IPS-15b (cell line): ENCODE measurements around the gene POLE.

Experiments used
- H3K27me3 ChIP-seq: one replicate; pipeline ENCODE4 v1.6.1; 2013; ENCODE audit warnings: low read length; ENCODE audit not compliant: control insufficient read depth, insufficient read depth
- H3K36me3 ChIP-seq: one replicate; pipeline ENCODE4 v1.6.1; 2013; ENCODE audit warnings: low read length; ENCODE audit not compliant: control insufficient read depth, insufficient read depth
- H3K4me1 ChIP-seq: one replicate; pipeline ENCODE4 v1.6.1; 2013; ENCODE audit warnings: mild to moderate bottlenecking, low read length; ENCODE audit not compliant: control insufficient read depth, insufficient read depth
- H3K4me3 ChIP-seq: one replicate; pipeline ENCODE4 v1.5.1; 2013; ENCODE audit warnings: low read depth, low read length
- H3K9ac ChIP-seq: one replicate; pipeline ENCODE4 v1.6.1; 2013; ENCODE audit warnings: low read depth, mild to moderate bottlenecking, low read length
- H3K9me3 ChIP-seq: one replicate; pipeline ENCODE4 v1.6.1; 2013; ENCODE audit warnings: mild to moderate bottlenecking, low read length; ENCODE audit not compliant: control insufficient read depth, insufficient read depth

Gene POLE

GRCh38 chr12:132641811-132642650 lies 45.1 kb downstream of the POLE start:
- Histone ChIP-seq H3K4me3 (no peak overlapping the region), H3K9me3 (no peaks in the 10 kb centered on the region), H3K27me3 (no peaks in the 10 kb centered on the region), H3K9ac (no peak overlapping the region), H3K4me1 (peaks cover 2% of the 10 kb centered on the region), H3K36me3 (peaks cover 71% of the 10 kb centered on the region)

- Histone ChIP-seq H3K4me1 (peaks cover 2% of the 10 kb centered on the region), H3K9ac (no peak overlapping the region), H3K4me3 (no peak overlapping the region), H3K36me3 (peaks cover 74% of the 10 kb centered on the region), H3K27me3 (no peaks in the 10 kb centered on the region), H3K9me3 (no peaks in the 10 kb centered on the region)
These were observed 46.2 kb downstream of the POLE start for GRCh38 chr12:132640936-132641335.

DNA sequence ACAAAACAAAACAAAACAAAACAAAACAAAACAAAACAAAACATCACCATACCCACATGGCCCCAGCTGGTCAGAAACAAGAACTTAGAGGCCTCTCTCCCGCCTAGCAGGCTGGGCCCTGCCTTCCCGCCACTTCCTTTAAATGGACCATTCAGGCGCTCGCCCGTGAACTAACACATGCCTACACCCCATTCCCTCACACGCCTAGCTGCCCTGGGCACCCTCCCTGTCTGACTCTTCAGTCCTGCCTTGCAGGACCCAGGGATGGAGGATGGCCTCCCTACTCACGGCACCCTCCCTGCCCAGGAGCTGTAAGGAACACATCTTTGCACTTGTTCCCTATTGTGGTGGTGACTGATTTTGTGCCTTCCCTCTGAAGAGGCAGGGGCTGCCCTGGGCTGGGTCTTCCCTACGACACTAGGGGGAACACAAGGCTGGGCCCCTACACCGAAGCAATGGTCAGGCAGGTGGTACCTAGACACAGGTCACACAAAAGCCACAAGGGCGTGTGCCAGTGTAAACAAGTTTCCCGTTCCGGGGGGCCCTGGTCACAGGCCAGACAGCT lies 47.1 kb downstream of the POLE start:
- H3K4me3 ChIP-seq, result no peak overlapping the region
- H3K27me3 ChIP-seq, result no peaks in the 10 kb centered on the region
- no peak overlapping the region for H3K9ac ChIP-seq
- peaks cover 2% of the 10 kb centered on the region for H3K4me1 ChIP-seq
- peaks cover 78% of the 10 kb centered on the region for H3K36me3 ChIP-seq
- H3K9me3 ChIP-seq, result no peaks in the 10 kb centered on the region

- Histone ChIP-seq H3K9ac (no peak overlapping the region), H3K4me3 (no peak overlapping the region), H3K9me3 (no peaks in the 10 kb centered on the region), H3K4me1 (peaks cover 2% of the 10 kb centered on the region), H3K36me3 (peaks cover 86% of the 10 kb centered on the region), H3K27me3 (no peaks in the 10 kb centered on the region)
These were observed 48.4 kb downstream of the POLE start for GRCh38 chr12:132638541-132639408.

DNA sequence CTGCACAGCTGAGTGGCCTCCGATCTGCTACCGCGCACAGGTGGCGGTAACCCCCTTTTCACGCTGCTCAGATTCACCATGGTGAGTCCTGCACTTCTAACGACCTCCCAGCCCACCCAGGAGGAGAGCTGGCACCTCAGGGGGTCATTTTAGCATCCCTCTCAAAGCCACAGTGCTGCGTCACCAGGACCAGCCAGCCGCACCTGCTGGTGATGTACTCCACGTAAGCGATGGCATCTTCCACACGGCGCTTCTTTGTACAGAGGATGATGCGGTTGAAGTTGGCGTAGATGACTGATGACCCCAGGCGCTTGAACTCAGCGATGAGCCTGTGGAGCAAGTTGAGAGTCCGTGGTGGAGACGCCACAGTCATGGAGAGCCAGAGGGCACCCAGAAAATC lies 49.3 kb downstream of the POLE start:
- Histone ChIP-seq H3K27me3 (no peaks in the 10 kb centered on the region), H3K9ac (no peak overlapping the region), H3K4me3 (no peak overlapping the region), H3K9me3 (no peaks in the 10 kb centered on the region), H3K4me1 (peaks cover 2% of the 10 kb centered on the region), H3K36me3 (peaks cover 81% of the 10 kb centered on the region)

GRCh38 chr12:132635076-132635955 lies 51.8 kb downstream of the POLE start:
- Histone ChIP-seq H3K9me3 (no peaks in the 10 kb centered on the region), H3K36me3 (peaks cover 80% of the 10 kb centered on the region), H3K4me3 (no peak overlapping the region), H3K9ac (no peak overlapping the region), H3K4me1 (peaks cover 2% of the 10 kb centered on the region), H3K27me3 (no peaks in the 10 kb centered on the region)

GRCh38 chr12:132634411-132634990 lies 52.6 kb downstream of the POLE start:
- peaks cover 83% of the 10 kb centered on the region for H3K36me3 ChIP-seq
- H3K4me3 ChIP-seq, result no peak overlapping the region
- no peaks in the 10 kb centered on the region for H3K9me3 ChIP-seq
- H3K27me3 ChIP-seq, result no peaks in the 10 kb centered on the region
- H3K9ac ChIP-seq, result no peak overlapping the region
- peaks cover 2% of the 10 kb centered on the region for H3K4me1 ChIP-seq

DNA sequence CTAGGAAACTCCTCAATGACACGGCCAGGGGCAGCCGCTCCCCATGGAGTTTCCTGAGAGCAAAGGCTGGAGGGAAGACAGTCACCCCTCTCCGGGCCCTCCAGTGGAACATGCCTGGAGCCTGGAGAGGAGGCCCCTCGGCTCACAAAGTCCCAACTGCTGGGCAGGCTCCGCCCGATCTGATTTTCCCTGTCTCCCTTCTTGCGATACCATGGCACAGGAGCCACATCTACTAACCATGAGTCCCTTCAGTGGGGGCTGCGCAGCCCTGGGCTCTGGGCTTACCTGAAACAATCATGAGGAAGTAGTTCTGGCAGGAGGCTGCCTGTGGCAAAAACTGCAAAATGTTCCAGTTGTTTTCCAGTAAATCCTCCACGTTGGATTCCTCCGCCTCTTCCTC lies 53.2 kb downstream of the POLE start:
- Histone ChIP-seq H3K4me3 (no peak overlapping the region), H3K36me3 (peaks cover 84% of the 10 kb centered on the region), H3K9me3 (no peaks in the 10 kb centered on the region), H3K27me3 (no peaks in the 10 kb centered on the region), H3K9ac (no peak overlapping the region), H3K4me1 (peaks cover 2% of the 10 kb centered on the region)

- Histone ChIP-seq H3K4me3 (no peak overlapping the region), H3K27me3 (no peaks in the 10 kb centered on the region), H3K4me1 (no peaks in the 10 kb centered on the region), H3K9ac (no peak overlapping the region), H3K9me3 (no peaks in the 10 kb centered on the region), H3K36me3 (peaks cover 80% of the 10 kb centered on the region)
These were observed 53.7 kb downstream of the POLE start for GRCh38 chr12:132633398-132633797.

- H3K36me3 ChIP-seq, result peaks cover 76% of the 10 kb centered on the region
- no peak overlapping the region for H3K4me3 ChIP-seq
- no peaks in the 10 kb centered on the region for H3K9me3 ChIP-seq
- H3K9ac ChIP-seq, result no peak overlapping the region
- H3K27me3 ChIP-seq, result no peaks in the 10 kb centered on the region
- H3K4me1 ChIP-seq, result no peaks in the 10 kb centered on the region
These were observed 54.5 kb downstream of the POLE start for GRCh38 chr12:132632521-132633228.
